A549 (cell line): ENCODE data around the gene NOL3. TPM values are rescaled to one million over a fixed set of nuclear protein-coding genes. Genes with fewer than 3 reads are reported as not detected.

ENCODE experiments used
- ATAC-seq, 2 experiments: fragments of 200-7000 bp in 1 of 2; fragments of >200 bp in 1 of 2; cut with Nextera tagmentation in 1 of 2; cut with Tn5 transposase in 1 of 2; 3 replicates each; pipeline versions ENCODE4 v1.8.0 to v1.9.1; 2018 to 2020; ENCODE audit warnings: mild to moderate bottlenecking in 1 of 2, moderate library complexity in 1 of 2
- CTCF ChIA-PET: fragments of 300-600 bp; sonication (Branson Sonifier 250); formaldehyde crosslinking; extraction: SDS; loops from one replicate; lab custom pipeline; 2021; ENCODE audit warnings: antibody characterized with exemption, inconsistent platforms; lab: Yijun Ruan, JAX
- POLR2A ChIA-PET: fragments of 350-600 bp; formaldehyde crosslinking; extraction: SDS; loops from one replicate; lab custom pipeline; 2021; ENCODE audit warnings: antibody characterized with exemption, inconsistent platforms; lab: Yijun Ruan, JAX
- DNase-seq, 2 experiments: peaks; one replicate each; pipeline versions ENCODE4 v3.0.0 to v3.0.0-alpha.2; 2011 to 2016; ENCODE audit warnings: low read depth in 1 of 2, low spot score in 1 of 2
- FAIRE-seq: peaks from 2 replicates; lab custom pipeline; 2011; peaks lifted over from hg19 to GRCh38; lab: Jason Lieb, UNC
- H3K27ac ChIP-seq, 2 experiments: fragments of >200 bp; sonication (Bioruptor Twin); formaldehyde crosslinking; 3 replicates each; pipeline ENCODE4 v1.5.1; 2016 to 2017
- H3K4me1 ChIP-seq: fragments of >200 bp; sonication (Bioruptor Twin); formaldehyde crosslinking; 3 replicates; pipeline ENCODE4 v1.6.1; 2016
- H3K4me2 ChIP-seq: fragments of >200 bp; sonication (Bioruptor Twin); formaldehyde crosslinking; 3 replicates; pipeline ENCODE4 v1.6.1; 2016
- H3K4me3 ChIP-seq: fragments of >200 bp; sonication (Bioruptor Twin); formaldehyde crosslinking; 3 replicates; pipeline ENCODE4 v1.5.1; 2016
- H3K9me3 ChIP-seq: fragments of >200 bp; sonication (Bioruptor Twin); formaldehyde crosslinking; 3 replicates; pipeline ENCODE4 v1.6.1; 2016
- ATOH8 ChIP-seq: fragments of 250-450 bp; sonication (Bioruptor Pico); IDR thresholded peaks from 2 replicates; pipeline ENCODE4 v1.5.0; 2020; ENCODE audit warnings: low read depth, mild to moderate bottlenecking, moderate library complexity
- BHLHE40 ChIP-seq: IDR thresholded peaks from 2 replicates; pipeline ENCODE4 v1.6.1; 2012; ENCODE audit warnings: low read depth, low read length, inconsistent platforms
- CBX2 ChIP-seq: fragments of 200-600 bp; sonication (generic); IDR thresholded peaks from 2 replicates; pipeline ENCODE4 v1.6.1; 2016; ENCODE audit warnings: low read depth, mild to moderate bottlenecking, borderline replicate concordance
- CHD2 ChIP-seq: fragments of 150-350 bp; IDR thresholded peaks from 2 replicates; pipeline ENCODE4 v1.6.1; 2014; ENCODE audit warnings: low read length; ENCODE audit not compliant: partially characterized antibody
- EHF ChIP-seq: fragments of 250-450 bp; sonication (Bioruptor Pico); IDR thresholded peaks from 2 replicates; pipeline ENCODE4 v1.5.0; 2020; ENCODE audit warnings: mild to moderate bottlenecking
- EHMT2 ChIP-seq: fragments of 200-600 bp; sonication (generic); IDR thresholded peaks from 2 replicates; pipeline ENCODE4 v1.6.1; 2016; ENCODE audit warnings: antibody characterized with exemption, low read depth, mild to moderate bottlenecking, moderate library complexity
- ELK1 ChIP-seq: fragments of 150-350 bp; IDR thresholded peaks from 2 replicates; pipeline ENCODE4 v1.6.1; 2014; ENCODE audit warnings: low read depth, mild to moderate bottlenecking, low read length
- EP300 ChIP-seq, 2 experiments: fragments of >200 bp; sonication (Bioruptor Twin); formaldehyde crosslinking; IDR thresholded peaks; 2 replicates in 1 of 2; 3 replicates in 1 of 2; pipeline ENCODE4 v1.6.1; 2016 to 2017
- ESRRA ChIP-seq: fragments of 150-350 bp; IDR thresholded peaks from 2 replicates; pipeline ENCODE4 v1.6.1; 2014; ENCODE audit warnings: mild to moderate bottlenecking, low read length, borderline replicate concordance
- HEYL ChIP-seq: fragments of 250-450 bp; sonication (Bioruptor Pico); IDR thresholded peaks from 2 replicates; pipeline ENCODE4 v1.8.0; 2021; ENCODE audit warnings: mild to moderate bottlenecking, moderate library complexity
- HOXA7 ChIP-seq: fragments of 250-450 bp; sonication (Bioruptor Pico); IDR thresholded peaks from 2 replicates; pipeline ENCODE4 v1.5.0; 2020; ENCODE audit warnings: mild to moderate bottlenecking, moderate library complexity
- KDM1A ChIP-seq: fragments of 200-600 bp; sonication (generic); IDR thresholded peaks from 2 replicates; pipeline ENCODE4 v1.6.1; 2016; ENCODE audit warnings: low read depth, mild to moderate bottlenecking
- MAFK ChIP-seq: fragments of 450-650 bp; IDR thresholded peaks from 2 replicates; pipeline ENCODE4 v1.6.1; 2014; ENCODE audit not compliant: partially characterized antibody
- MAZ ChIP-seq: fragments of 150-350 bp; IDR thresholded peaks from 2 replicates; pipeline ENCODE4 v1.6.1; 2014; ENCODE audit warnings: antibody characterized with exemption, low read depth, low read length, borderline replicate concordance
- NR3C1 ChIP-seq: fragments of >200 bp; sonication (Bioruptor Twin); formaldehyde crosslinking; IDR thresholded peaks from 3 replicates; pipeline ENCODE4 v1.6.1; 2017
- PHF8 ChIP-seq: fragments of 200-600 bp; sonication (generic); IDR thresholded peaks from 2 replicates; pipeline ENCODE4 v1.6.1; 2016; ENCODE audit warnings: low read depth, mild to moderate bottlenecking, antibody characterized with exemption, moderate library complexity, borderline replicate concordance
- RAD21 ChIP-seq, 2 experiments: fragments of >200 bp in 1 of 2; sonication (Bioruptor Twin) in 1 of 2; formaldehyde crosslinking in 1 of 2; IDR thresholded peaks in 1 of 2; conservative IDR thresholded peaks in 1 of 2; 2 replicates in 1 of 2; 3 replicates in 1 of 2; pipeline ENCODE4 v1.6.1; 2012 to 2018; ENCODE audit warnings: inconsistent platforms in 1 of 2
- RARB ChIP-seq: fragments of 250-450 bp; sonication (Bioruptor Pico); IDR thresholded peaks from 2 replicates; pipeline ENCODE4 v1.8.0; 2021; ENCODE audit warnings: mild to moderate bottlenecking, moderate library complexity
- SMC3 ChIP-seq: fragments of >200 bp; sonication (Bioruptor Twin); formaldehyde crosslinking; IDR thresholded peaks from 3 replicates; pipeline ENCODE4 v1.6.1; 2018; ENCODE audit warnings: inconsistent platforms
- ZC3H11A ChIP-seq: fragments of 450-650 bp; IDR thresholded peaks from 2 replicates; pipeline ENCODE4 v1.6.1; 2014; ENCODE audit warnings: antibody characterized with exemption, mild to moderate bottlenecking
- WGBS: methylation state at CpG from one replicate; pipeline ENCODE4 v1.1.6; 2017; ENCODE audit errors: missing lambda C conversion rate; 5-methylcytosine and 5-hydroxymethylcytosine counted together
- polyA plus RNA-seq, 4 experiments: library from polyadenylated mRNA; depleted of rRNA in 3 of 4; stranded (reverse); fragments of >200 nt; fragmentation: RNase III in 1 of 4; extraction: RNeasy Plus Mini Kit Qiagen cat#74134 plus additional on column Dnase treatment in 1 of 4; gene quantifications; 2 replicates in 3 of 4; 3 replicates in 1 of 4; pipeline ENCODE4 v1.2.3, GENCODE V29; 2011 to 2017
- TF ChIP-seq, protein P1 (sequence below): fragments of >200 bp; sonication (Bioruptor Twin); formaldehyde crosslinking; IDR thresholded peaks from 3 replicates; pipeline ENCODE4 v1.5.1; 2016

NOL3 gene
- polyA plus RNA-seq, 2 of the 4 experiments (the other 2 are of a cell fraction), result 22.6 to 39.1 TPM

DNA sequence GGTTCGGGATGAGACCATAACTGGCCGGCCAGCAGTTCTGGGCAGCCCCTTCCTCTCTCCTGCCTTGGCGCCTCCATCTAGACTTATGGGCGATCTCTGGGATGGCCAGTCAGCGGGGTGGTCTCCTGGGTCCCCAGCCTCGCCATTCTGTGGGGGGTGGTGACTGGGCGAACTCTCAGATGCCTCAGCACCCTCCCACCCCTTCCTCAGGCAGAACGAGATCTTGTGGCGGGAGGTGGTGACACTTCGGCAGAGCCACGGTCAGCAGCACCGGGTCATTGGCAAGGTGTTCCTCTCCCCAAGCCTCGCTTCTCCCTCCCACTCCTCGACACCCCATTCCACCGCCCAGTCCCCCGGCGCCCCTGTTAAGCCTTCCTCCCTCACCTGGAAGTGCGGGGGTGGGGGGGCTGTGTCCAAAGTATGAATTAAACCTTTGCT, 4.2 kb upstream of the NOL3 start:
- Histone ChIP-seq H3K4me2 (no peak overlapping the region), H3K9me3 (no peaks in the 10 kb centered on the region), H3K4me3 (no peak overlapping the region), H3K27ac (no peak overlapping the region), H3K4me1 (peaks cover 17% of the 10 kb centered on the region)
- DNase-seq (no peak), FAIRE-seq (no peak), ATAC-seq (no peak)
- CTCF ChIA-PET, result interaction anchor here (1.4 to 20.5 kb wide), 2 partner anchors 10 to 19 kb away, joined by 5 to 314 read pairs; partner anchors contain the start of genes B3GNT9, FBXL8 and TRADD
- POLR2A ChIA-PET, result no interaction called here
- 81% methylated on average over 15 of the region's 18 CpGs for WGBS
- TF ChIP-seq NR3C1 (no peak), ATOH8 (CRISPR knock-in tag) (no peak), MAZ (no peak), HEYL (CRISPR knock-in tag) (no peak)
- TF ChIP-seq, protein P1, sequence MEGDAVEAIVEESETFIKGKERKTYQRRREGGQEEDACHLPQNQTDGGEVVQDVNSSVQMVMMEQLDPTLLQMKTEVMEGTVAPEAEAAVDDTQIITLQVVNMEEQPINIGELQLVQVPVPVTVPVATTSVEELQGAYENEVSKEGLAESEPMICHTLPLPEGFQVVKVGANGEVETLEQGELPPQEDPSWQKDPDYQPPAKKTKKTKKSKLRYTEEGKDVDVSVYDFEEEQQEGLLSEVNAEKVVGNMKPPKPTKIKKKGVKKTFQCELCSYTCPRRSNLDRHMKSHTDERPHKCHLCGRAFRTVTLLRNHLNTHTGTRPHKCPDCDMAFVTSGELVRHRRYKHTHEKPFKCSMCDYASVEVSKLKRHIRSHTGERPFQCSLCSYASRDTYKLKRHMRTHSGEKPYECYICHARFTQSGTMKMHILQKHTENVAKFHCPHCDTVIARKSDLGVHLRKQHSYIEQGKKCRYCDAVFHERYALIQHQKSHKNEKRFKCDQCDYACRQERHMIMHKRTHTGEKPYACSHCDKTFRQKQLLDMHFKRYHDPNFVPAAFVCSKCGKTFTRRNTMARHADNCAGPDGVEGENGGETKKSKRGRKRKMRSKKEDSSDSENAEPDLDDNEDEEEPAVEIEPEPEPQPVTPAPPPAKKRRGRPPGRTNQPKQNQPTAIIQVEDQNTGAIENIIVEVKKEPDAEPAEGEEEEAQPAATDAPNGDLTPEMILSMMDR, result no peak

DNA sequence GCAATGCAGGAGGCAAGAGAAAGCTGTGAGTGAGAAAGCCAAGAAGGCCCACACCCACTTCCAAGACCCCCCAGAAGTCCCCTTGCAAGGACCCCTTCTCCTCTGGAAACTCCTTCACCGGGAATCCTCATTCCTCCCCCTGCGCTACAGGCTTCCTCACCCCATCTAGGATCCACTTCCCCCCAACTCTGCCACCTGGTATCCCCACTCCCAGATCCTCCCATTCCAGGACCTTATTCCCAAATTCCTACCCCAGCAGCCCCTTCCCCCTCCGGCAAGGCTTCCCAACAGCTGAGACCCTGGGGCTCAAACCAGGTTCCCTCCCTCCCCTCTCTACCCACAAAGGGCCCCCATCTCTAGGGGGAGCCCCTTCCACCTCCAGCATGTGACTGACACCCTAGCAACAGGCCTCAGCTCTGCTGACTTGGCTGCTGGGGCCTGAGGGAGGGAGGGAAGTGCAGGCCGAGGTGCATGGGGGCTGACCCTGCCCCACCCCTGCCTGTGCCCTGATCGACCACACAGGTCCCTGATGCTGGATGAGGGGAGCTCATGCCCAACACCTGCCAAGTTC, 3.7 kb upstream of the NOL3 start:
- H3K27ac ChIP-seq, result no peak overlapping the region
- peaks cover 19% of the 10 kb centered on the region for H3K4me1 ChIP-seq
- ChIA-PET CTCF (interaction anchor here (1.4 to 20.5 kb wide), 5 partner anchors 10 to 206 kb away, joined by 4 to 314 read pairs (median 5); partner anchors contain the start of genes B3GNT9, CES3, EXOC3L1 and FBXL8), POLR2A (no interaction called here)
- 88% methylated on average over 5 of the region's 5 CpGs for WGBS
- no peak for ATAC-seq
- H3K9me3 ChIP-seq, result no peaks in the 10 kb centered on the region
- H3K4me2 ChIP-seq, result no peak overlapping the region
- H3K4me3 ChIP-seq, result no peak overlapping the region
- TF ChIP-seq ELK1, result no peak
- no peak for TF ChIP-seq RARB (CRISPR knock-in tag)
- TF ChIP-seq ZC3H11A, result no peak
- TF ChIP-seq RAD21 (conservative IDR thresholded peaks at IDR 0.05 in 1 of 2, IDR thresholded peaks at IDR 0.05 in 1 of 2), result no peak
- no peak for TF ChIP-seq SMC3
- TF ChIP-seq CHD2, result no peak
- TF ChIP-seq KDM1A, result no peak
- no peak for TF ChIP-seq PHF8
- no peak for TF ChIP-seq BHLHE40
- no peak for TF ChIP-seq EHMT2
- no peak for TF ChIP-seq HOXA7 (CRISPR knock-in tag)
- TF ChIP-seq EHF (CRISPR knock-in tag), result no peak
- no peak for TF ChIP-seq CBX2
- no peak for TF ChIP-seq ESRRA
- no peak for TF ChIP-seq MAFK
- TF ChIP-seq EP300 (IDR thresholded peaks at IDR 0.05), result no peak
- TF ChIP-seq MAZ, result no peak
- no peak for DNase-seq
- FAIRE-seq, result no peak
